ENCODE results near the gene TMEM38B.

TMEM38B gene

DNA sequence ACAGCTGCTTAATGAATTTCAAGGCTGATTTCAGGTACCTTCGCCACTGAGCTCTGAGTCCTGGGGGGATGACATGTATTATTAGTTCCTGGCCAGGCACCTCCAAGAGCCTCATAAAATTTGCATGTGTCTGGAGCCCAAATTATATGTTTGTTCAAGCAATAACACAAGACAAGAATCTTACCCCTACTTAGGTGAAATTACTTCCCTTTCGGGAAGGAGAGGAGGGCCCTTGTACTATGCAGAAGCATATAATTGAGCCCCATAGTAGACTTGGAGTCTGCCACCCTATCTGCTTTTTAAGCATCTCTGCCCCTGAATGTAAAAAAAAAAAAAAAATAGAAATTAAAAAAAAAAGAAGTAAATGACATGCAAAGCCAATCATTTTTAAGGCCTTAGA lies 13.0 kb upstream of the TMEM38B start:
- DNase-seq (ENCODE audit: low read depth, low spot score): no peak
- in situ Hi-C loops (cut with HindIII; ENCODE audit: low sequenced_read_pairs): no loop called here
- TF ChIP-seq, protein P1, sequence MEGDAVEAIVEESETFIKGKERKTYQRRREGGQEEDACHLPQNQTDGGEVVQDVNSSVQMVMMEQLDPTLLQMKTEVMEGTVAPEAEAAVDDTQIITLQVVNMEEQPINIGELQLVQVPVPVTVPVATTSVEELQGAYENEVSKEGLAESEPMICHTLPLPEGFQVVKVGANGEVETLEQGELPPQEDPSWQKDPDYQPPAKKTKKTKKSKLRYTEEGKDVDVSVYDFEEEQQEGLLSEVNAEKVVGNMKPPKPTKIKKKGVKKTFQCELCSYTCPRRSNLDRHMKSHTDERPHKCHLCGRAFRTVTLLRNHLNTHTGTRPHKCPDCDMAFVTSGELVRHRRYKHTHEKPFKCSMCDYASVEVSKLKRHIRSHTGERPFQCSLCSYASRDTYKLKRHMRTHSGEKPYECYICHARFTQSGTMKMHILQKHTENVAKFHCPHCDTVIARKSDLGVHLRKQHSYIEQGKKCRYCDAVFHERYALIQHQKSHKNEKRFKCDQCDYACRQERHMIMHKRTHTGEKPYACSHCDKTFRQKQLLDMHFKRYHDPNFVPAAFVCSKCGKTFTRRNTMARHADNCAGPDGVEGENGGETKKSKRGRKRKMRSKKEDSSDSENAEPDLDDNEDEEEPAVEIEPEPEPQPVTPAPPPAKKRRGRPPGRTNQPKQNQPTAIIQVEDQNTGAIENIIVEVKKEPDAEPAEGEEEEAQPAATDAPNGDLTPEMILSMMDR (IDR thresholded peaks at IDR 0.05; ENCODE audit: low read depth, low read length): no peak
- H3K4me3 ChIP-seq (ENCODE audit: low read depth, low read length): no peak overlapping the region

DNA sequence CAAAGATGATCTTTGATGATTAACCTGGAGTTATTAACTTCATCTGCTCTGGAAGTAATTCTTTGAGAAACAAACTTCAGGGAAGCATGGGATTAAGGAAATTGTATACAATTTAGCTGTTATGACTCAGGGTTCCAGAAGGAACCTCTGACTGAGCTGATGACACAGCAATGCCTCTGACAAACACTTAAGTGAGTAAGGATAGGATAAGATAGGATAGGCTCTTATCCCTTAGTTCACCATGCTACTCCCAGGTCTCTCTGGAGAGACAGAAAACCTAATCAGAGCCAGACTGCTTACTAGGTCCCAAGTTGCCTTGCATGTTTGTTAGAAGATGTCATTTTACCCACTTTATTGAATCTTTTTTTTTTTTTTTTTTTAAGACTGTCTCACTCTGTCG lies 12.6 kb upstream of the TMEM38B start:
- no peak overlapping the region for H3K4me3 ChIP-seq (ENCODE audit: low read depth, low read length)
- in situ Hi-C loops (cut with HindIII; ENCODE audit: low sequenced_read_pairs): no loop called here
- peak; percentile 42 for DNase-seq (ENCODE audit: low read depth, low spot score)
- TF ChIP-seq, protein P1 (IDR thresholded peaks at IDR 0.05; ENCODE audit: low read depth, low read length): no peak

DNA sequence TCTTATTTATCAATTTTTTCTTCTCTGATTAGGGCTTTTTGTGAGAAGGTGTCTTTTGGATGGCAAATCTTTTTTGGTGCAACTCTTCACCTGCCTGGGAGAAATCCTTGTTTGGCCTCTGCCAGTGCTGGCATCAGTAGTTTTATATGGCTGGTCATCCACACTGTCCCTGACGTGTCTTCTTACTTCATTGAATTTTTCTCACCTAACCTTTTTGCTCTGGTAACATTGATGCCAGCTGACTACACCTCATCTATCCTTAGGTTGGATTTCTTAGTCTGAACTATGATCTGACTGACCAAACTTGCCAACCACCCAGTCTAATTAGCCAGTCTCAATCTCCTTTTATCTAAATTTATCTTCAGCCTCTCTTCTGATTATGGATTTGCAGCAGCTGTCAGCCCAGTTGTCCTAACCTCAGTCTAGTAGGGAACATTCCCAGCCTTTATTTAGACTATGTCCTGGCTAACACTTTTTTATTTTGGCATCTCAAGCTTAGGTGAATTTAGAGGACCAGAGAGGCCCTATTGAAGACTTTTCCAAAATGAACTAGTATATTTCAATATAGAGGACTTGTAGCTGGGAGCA lies 10.6 kb upstream of the TMEM38B start:
- TF ChIP-seq, protein P1 (IDR thresholded peaks at IDR 0.05; ENCODE audit: low read depth, low read length): no peak
- DNase-seq (ENCODE audit: low read depth, low spot score): no peak
- no peak overlapping the region for H3K4me3 ChIP-seq (ENCODE audit: low read depth, low read length)
- in situ Hi-C loops (cut with HindIII; ENCODE audit: low sequenced_read_pairs): no loop called here

GRCh38 chr9:105686936-105687335 lies 7.4 kb upstream of the TMEM38B start:
- in situ Hi-C loops (cut with HindIII; ENCODE audit: low sequenced_read_pairs): no loop called here
- no peak for DNase-seq (ENCODE audit: low read depth, low spot score)
- H3K4me3 ChIP-seq (ENCODE audit: low read depth, low read length): no peak overlapping the region
- TF ChIP-seq, protein P1 (IDR thresholded peaks at IDR 0.05; ENCODE audit: low read depth, low read length): no peak

- in situ Hi-C loops (cut with HindIII; ENCODE audit: low sequenced_read_pairs): no loop called here
- no peak overlapping the region for H3K4me3 ChIP-seq (ENCODE audit: low read depth, low read length)
- no peak for DNase-seq (ENCODE audit: low read depth, low spot score)
- TF ChIP-seq, protein P1 (IDR thresholded peaks at IDR 0.05; ENCODE audit: low read depth, low read length): peak; percentile 59
These were observed 3.6 kb upstream of the TMEM38B start for GRCh38 chr9:105690742-105691141.

DNA sequence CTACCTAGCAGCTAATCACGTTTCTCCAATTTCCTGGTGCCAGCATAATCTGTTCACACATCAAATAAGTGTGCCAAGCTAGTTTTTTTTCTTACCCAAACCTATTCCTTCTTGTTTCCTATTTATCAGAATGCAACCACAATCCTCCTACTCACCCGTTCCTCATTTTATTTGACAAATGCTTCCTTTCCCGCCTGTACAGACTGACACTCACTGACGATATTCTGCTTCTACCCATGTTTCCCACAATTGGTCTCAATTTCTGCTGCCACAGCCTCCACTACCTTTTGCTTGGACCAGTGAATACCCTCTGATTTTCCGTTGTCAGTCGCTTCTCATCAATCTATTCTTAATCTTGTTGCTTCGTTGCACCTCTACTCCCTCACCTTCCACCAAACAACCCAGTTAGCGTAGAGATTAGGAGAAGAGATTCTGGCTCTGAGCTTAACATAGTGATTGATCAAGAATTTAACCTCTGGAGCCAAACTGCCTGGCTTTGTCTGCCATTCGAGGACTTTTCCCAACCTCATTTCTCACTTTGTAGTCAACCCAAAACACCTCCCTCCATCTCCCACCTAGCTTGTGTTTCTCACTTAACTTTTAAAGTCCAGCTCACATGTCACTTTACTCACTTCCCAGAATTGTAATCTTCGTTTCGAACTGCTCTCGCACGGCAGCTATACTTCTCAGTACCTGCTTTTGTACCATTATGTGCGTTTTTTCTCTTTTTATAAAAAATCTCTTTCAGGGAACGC lies 729 bp upstream of the TMEM38B start:
- TF ChIP-seq, protein P1 (IDR thresholded peaks at IDR 0.05; ENCODE audit: low read depth, low read length): no peak
- no peak for DNase-seq (ENCODE audit: low read depth, low spot score)
- H3K4me3 ChIP-seq (ENCODE audit: low read depth, low read length): peak overlapping the region; percentile 75
- in situ Hi-C loops (cut with HindIII; ENCODE audit: low sequenced_read_pairs): no loop called here
